Measurements from ENCODE around the gene NOD1. TPM values are rescaled to one million over a fixed set of nuclear protein-coding genes. Genes with fewer than 3 reads are reported as not detected.

NOD1 gene
- total and polyA plus RNA-seq, 2 of the 13 experiments (the other 11 are each of a cell fraction or from before 2014, with no cell fraction given): 1.7 to 2.9 TPM

GRCh38 chr7:30424506-30424905 is 54.1 kb downstream of the NOD1 start:
- DNase-seq (ENCODE audit: low spot score) (no peak), ATAC-seq (no peak), FAIRE-seq (no peak)
- Histone ChIP-seq H3K9ac (ENCODE audit: insufficient read depth, low read depth, low read length) (no peak overlapping the region), H3K9me3 (ENCODE audit: low read length) (no peaks in the 10 kb centered on the region), H3K4me3 (replicated peaks in 1 of 3; ENCODE audit: insufficient read depth in 1 of 3, low read depth in 2 of 3, low read length in 3 of 3) (no peak overlapping the region), H3K27me3 (ENCODE audit: control insufficient read depth in 1 of 2, insufficient read depth in 2 of 2, low read length in 2 of 2) (no peaks in the 10 kb centered on the region), H2AFZ (ENCODE audit: low read length) (no peak overlapping the region), H3K4me1 (ENCODE audit: insufficient read depth, low read length) (no peaks in the 10 kb centered on the region), H3K79me2 (ENCODE audit: insufficient read depth, low read length) (no peaks in the 10 kb centered on the region), H3K36me3 (replicated peaks in 1 of 2; ENCODE audit: control insufficient read depth in 1 of 2, insufficient read depth in 2 of 2, low read length in 2 of 2) (no peaks in the 10 kb centered on the region), H4K20me1 (ENCODE audit: insufficient read depth, low read length) (no peaks in the 10 kb centered on the region), H3K4me2 (ENCODE audit: low read depth, low read length) (no peak overlapping the region), H3K27ac (ENCODE audit: extremely low read length, insufficient read depth, low read length) (no peak overlapping the region)
- intact Hi-C loops (cut with micrococcal nuclease; ENCODE audit: unreplicated experiment): no loop called here
- no TSS peak for BruUV-seq (replicated peaks)
- TF ChIP-seq JUNB (CRISPR knock-in tag; IDR thresholded peaks at IDR 0.05; ENCODE audit: borderline replicate concordance) (no peak), ELK4 (CRISPR knock-in tag; IDR thresholded peaks at IDR 0.05; ENCODE audit: borderline replicate concordance) (no peak), NFRKB (IDR thresholded peaks at IDR 0.05) (no peak), NR2F6 (IDR thresholded peaks at IDR 0.05) (no peak), NR2F6 (CRISPR knock-in tag; IDR thresholded peaks at IDR 0.05) (no peak), RCOR2 (CRISPR knock-in tag; IDR thresholded peaks at IDR 0.05) (no peak), EED (CRISPR knock-in tag; IDR thresholded peaks at IDR 0.05) (no peak), JDP2 (CRISPR knock-in tag; IDR thresholded peaks at IDR 0.05; ENCODE audit: borderline replicate concordance) (no peak), AKNA (CRISPR knock-in tag; IDR thresholded peaks at IDR 0.05; ENCODE audit: borderline replicate concordance) (no peak), ATRX (CRISPR knock-in tag; IDR thresholded peaks at IDR 0.05; ENCODE audit: borderline replicate concordance) (no peak), ZNF782 (CRISPR knock-in tag; IDR thresholded peaks at IDR 0.05; ENCODE audit: borderline replicate concordance) (no peak), ZNF816 (CRISPR knock-in tag; IDR thresholded peaks at IDR 0.05; ENCODE audit: borderline replicate concordance) (no peak), ISX (CRISPR knock-in tag; conservative IDR thresholded peaks at IDR 0.05) (no peak), ZNF550 (CRISPR knock-in tag; IDR thresholded peaks at IDR 0.05; ENCODE audit: borderline replicate concordance) (no peak), ASH2L (IDR thresholded peaks at IDR 0.05; ENCODE audit: insufficient read length, low read depth, low read length) (no peak)
- ChIA-PET POLR2A (no interaction called here), CTCF (ENCODE audit: low intra/inter-chr PET ratio, low total read pairs) (no interaction called here)
- in situ Hi-C loops (cut with HindIII; ENCODE audit: extremely low pct_ligation_motif_present, low pct_unique_long_range_greater_than_20kb): no loop called here
- whole genome bisulfite sequencing (ENCODE audit: low lambda C conversion rate): 90% methylated on average over 5 of the region's 5 CpGs

Data from HepG2 (cell line).